ENCODE data around the gene IL23A.

Gene IL23A

DNA sequence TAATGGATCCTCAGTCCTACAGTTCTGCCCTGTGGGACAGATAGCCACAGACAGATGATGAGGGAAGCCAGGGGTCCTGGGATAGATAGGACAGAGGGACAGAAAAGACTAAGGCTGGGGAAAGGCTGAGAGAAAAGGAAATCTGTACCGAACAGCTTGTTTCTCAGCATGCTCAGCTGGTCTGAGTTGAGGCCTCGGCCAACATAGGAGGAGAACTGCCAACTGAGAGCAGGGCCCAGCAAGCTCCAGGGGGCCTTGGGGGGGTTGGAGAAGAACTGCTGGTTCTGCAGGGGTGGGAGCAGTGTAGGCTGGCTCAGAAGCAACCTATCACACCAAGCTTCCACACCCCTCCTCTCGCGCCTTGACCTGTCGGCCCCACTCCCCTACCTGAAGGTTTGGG is 10.1 kb downstream of the IL23A start:
- TF ChIP-seq, protein P1, sequence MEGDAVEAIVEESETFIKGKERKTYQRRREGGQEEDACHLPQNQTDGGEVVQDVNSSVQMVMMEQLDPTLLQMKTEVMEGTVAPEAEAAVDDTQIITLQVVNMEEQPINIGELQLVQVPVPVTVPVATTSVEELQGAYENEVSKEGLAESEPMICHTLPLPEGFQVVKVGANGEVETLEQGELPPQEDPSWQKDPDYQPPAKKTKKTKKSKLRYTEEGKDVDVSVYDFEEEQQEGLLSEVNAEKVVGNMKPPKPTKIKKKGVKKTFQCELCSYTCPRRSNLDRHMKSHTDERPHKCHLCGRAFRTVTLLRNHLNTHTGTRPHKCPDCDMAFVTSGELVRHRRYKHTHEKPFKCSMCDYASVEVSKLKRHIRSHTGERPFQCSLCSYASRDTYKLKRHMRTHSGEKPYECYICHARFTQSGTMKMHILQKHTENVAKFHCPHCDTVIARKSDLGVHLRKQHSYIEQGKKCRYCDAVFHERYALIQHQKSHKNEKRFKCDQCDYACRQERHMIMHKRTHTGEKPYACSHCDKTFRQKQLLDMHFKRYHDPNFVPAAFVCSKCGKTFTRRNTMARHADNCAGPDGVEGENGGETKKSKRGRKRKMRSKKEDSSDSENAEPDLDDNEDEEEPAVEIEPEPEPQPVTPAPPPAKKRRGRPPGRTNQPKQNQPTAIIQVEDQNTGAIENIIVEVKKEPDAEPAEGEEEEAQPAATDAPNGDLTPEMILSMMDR (conservative IDR thresholded peaks at IDR 0.05; ENCODE audit: low read length): no peak
- H3K4me3 ChIP-seq (ENCODE audit: low read length): no peak overlapping the region
- DNase-seq (ENCODE audit: low read depth): no peak

DNA sequence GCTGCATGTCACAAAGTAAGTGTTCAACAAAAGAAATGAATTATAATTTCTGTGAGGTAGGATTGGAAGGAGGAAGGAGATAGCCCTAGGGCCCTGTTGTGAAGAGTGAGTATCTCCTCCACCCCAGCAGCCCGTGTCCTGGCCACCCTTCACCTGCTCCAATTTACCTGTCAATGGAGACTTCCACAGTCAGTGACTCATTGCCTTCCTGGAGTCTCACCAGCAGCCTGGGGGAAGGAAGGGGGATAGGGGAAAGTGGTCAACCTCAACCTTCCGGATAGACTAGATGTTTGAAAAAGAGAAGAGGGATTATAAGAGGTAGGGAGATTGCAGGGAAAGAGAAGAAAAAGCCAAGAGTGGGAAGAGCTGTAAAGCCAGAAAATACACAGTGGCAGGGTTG is 12.0 kb downstream of the IL23A start:
- H3K4me3 ChIP-seq (ENCODE audit: low read length): no peak overlapping the region

DNA sequence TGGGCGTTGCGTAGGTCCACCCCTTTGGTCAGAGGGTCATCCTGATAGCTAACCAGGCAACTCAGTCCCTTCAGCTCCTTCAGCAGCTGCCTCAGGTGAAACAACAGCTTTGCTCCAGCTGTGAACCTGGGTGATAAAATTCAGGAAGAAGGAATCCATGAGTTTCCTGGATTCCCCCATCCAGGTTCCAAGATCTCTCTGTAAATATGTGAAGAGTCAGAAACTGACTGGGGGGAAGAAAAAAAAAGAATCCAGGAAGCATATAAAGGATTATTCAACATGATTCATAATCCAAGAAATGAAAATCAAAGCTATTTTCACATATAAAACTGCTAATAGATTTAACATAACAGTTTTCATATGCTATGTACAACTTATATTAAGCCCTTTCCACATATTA is 12.6 kb downstream of the IL23A start:
- no peak overlapping the region for H3K4me3 ChIP-seq (ENCODE audit: low read length)
- DNase-seq (ENCODE audit: low read depth): no peak
- TF ChIP-seq, protein P1 (conservative IDR thresholded peaks at IDR 0.05; ENCODE audit: low read length): no peak

More for the DNA sequence above, 12.0 kb downstream of the IL23A start:
- no peak for DNase-seq (ENCODE audit: low read depth)
- TF ChIP-seq, protein P1 (conservative IDR thresholded peaks at IDR 0.05; ENCODE audit: low read length): no peak

DNA sequence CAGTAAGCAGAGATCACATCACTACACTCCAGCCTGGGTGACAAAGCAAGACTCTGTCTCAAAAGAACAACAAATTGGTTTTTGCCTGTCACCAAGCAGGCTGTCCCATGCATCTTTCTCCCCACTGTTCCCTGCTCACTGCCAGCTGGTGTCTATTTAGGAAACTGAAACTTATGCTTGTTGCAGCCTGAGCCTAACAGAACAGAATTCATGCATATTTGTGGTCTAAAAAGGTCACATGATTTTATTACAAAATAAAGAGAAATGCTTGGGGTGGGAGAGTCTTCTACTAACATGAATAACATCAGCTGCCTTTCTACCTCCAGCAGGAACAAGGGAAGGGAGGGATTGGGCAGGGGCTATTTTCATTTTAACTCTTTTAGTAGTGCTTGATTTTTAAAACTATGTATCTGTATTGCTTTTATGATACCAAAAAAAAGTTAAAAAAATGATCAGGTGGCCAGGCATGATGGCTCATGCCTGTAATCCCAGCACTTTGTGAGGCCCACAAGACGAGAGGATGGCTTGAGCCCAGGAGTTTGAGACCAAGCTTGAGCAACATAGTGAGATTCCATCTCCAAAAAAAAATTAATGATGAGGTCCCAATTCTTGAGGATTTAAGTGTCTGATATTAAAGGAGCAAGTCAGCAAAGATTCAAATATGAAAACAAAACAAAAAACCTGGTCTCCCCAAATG is 20.3 kb downstream of the IL23A start:
- peak overlapping the region; percentile 99 for H3K4me3 ChIP-seq (ENCODE audit: low read length)
- TF ChIP-seq, protein P1 (conservative IDR thresholded peaks at IDR 0.05; ENCODE audit: low read length): no peak
- peak; percentile 90 for DNase-seq (ENCODE audit: low read depth)

DNA sequence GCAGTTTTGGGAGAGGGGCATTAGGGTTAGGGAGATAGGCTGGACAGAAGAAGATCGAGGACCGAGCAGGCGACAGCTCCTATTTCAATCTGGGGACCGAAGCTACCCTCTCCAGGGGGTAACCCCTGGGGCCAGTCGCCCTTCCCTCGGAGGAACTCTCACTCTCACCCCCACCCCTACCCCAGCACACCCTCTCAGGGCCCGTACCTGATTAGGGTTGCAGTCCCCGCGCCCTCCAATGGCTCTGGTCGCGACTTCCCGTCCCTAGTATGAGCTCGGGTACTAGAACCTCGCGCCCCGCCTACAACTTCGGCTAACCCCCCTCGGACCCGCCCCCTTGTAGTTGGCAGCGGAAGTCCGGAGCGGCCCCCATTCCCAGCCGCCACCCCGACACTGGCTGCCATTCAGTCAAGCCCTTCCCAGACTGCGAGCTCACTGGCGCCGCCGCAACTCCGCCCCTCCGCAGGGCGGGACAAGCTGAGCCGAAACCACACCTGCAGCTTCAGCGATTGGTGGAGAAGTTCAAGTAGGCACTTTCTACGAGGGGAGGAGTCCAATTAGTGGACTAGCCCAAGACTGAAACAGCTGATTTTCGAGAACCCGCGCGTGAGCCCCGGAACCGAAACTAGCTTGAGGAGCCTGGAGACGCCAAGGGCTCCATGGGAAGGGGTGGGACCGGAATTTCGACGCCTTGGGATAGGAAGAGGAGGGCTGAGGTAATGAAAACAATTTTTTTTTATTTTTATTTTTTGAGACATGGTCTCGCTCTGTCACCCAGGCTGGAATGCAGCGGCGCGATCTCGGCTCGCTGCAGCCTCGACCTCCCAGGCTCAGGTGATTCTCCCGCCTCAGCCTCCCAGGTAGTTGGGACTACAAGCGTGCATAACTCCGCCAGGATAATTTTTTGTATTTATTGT is 21.4 kb downstream of the IL23A start, which contains the start of gene STAT2:
TSS of gene STAT2 (minus strand) at position 257 of the 917 bp plus-strand sequence. CDS start 3,536 bp downstream, outside the sequence.
- TF ChIP-seq, protein P1 (conservative IDR thresholded peaks at IDR 0.05; ENCODE audit: low read length): no peak
- DNase-seq (ENCODE audit: low read depth): peak; percentile 100
- H3K4me3 ChIP-seq (ENCODE audit: low read length): peak within 1 kb of the TSS; percentile 99

DNA sequence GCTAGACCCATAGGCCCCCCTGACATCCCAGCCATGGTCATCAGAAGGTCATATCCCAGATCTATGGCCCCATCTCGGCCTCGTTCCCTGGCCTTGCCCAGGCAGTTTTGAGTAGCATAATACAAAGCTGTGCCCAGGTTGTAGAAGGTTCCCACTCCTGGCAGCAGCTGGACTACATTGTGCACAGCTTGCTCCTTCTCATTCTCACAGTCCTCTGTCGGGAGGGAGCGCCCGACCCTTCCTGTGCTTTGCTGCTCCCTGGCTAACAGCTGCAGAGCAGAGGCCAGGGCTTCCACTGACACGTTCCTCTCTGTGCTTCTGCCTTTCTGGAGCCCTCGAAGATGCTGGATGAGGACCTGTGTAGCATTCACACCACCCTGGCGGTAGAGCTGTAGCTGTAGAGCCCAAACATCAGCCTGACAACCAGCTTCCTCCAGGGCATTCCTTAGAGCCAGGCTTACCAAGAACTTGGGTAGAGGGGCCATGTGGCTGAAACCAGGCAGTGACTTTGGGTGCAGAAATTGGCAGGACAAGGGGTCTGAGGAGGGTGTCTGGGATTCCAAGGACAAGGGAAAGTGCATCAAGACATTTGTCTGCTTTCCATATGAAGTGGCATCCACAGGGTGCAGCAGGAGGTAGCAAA is 22.9 kb downstream of the IL23A start:
- DNase-seq (ENCODE audit: low read depth): no peak
- no peak overlapping the region for H3K4me3 ChIP-seq (ENCODE audit: low read length)
- TF ChIP-seq, protein P1 (conservative IDR thresholded peaks at IDR 0.05; ENCODE audit: low read length): no peak
